Hematopoietic multipotent progenitor cell treated with erythropoietin and hydrocortisone succinate and interleukin-3 and kit ligand, for 6 days (in vitro differentiated cells): ENCODE results near the gene GRAMD1A.
"Not testable (repeated sequence)": the region's sequence is repeated elsewhere in the genome, so short reads cannot be mapped to it uniquely, and the experiment has no call there.

Source experiments
- DNase-seq: peaks from one replicate; pipeline ENCODE4 v3.0.0-alpha.2; 2015

Gene GRAMD1A

GRCh38 chr19:35021596-35021995 lies 21.5 kb downstream of the GRAMD1A start:
- DNase-seq, result no peak

GRCh38 chr19:35022460-35022859 lies 22.3 kb downstream of the GRAMD1A start:
- no peak for DNase-seq

GRCh38 chr19:35023428-35023827 lies 23.3 kb downstream of the GRAMD1A start:
- DNase-seq, result no peak

- DNase-seq, result no peak
Observed at GRCh38 chr19:35024095-35024494, 24.0 kb downstream of the GRAMD1A start.

GRCh38 chr19:35025969-35026368 lies 25.8 kb downstream of the GRAMD1A start:
- no peak for DNase-seq

- no peak for DNase-seq
Observed at GRCh38 chr19:35026418-35026817, 26.3 kb downstream of the GRAMD1A start.

GRCh38 chr19:35027009-35027408 lies 26.9 kb downstream of the GRAMD1A start:
- DNase-seq, result no peak

- DNase-seq, result no peak
Observed at GRCh38 chr19:35027851-35028599, 27.9 kb downstream of the GRAMD1A start.

GRCh38 chr19:35028600-35028885 lies 28.4 kb downstream of the GRAMD1A start:
- DNase-seq, result not testable (repeated sequence)

- DNase-seq, result not testable (repeated sequence)
Observed at GRCh38 chr19:35029275-35029736, 29.2 kb downstream of the GRAMD1A start.

GRCh38 chr19:35029737-35030256 lies 29.7 kb downstream of the GRAMD1A start:
- DNase-seq, result peak; percentile 30

GRCh38 chr19:35030257-35031071 lies 30.3 kb downstream of the GRAMD1A start, which contains the start of gene SCN1B:
Gene SCN1B (plus strand): TSS chr19:35030470. CDS start chr19:35030821, 351 bp downstream.
- peak; percentile 77 for DNase-seq

- DNase-seq, result no peak
Observed at GRCh38 chr19:35031072-35031881, 31.2 kb downstream of the GRAMD1A start.

GRCh38 chr19:35032356-35032865 lies 32.3 kb downstream of the GRAMD1A start:
- no peak for DNase-seq

- no peak for DNase-seq
Observed at GRCh38 chr19:35033067-35034004, 33.2 kb downstream of the GRAMD1A start.

GRCh38 chr19:35034005-35034502 lies 33.9 kb downstream of the GRAMD1A start:
- no peak for DNase-seq

GRCh38 chr19:35034588-35035382 lies 34.7 kb downstream of the GRAMD1A start:
- DNase-seq, result no peak

GRCh38 chr19:35037716-35038622 lies 37.8 kb downstream of the GRAMD1A start:
- no peak for DNase-seq
